SH-SY5Y (cell line): Measurements from ENCODE around the gene SUV39H2.

Experiments
- GATA2 ChIP-seq: IDR thresholded peaks from 2 replicates; pipeline ENCODE4 v1.6.1; 2011; ENCODE audit warnings: mild to moderate bottlenecking, low read depth, low read length
- GATA3 ChIP-seq: IDR thresholded peaks from 2 replicates; pipeline ENCODE4 v1.6.1; 2011; ENCODE audit warnings: low read depth, mild to moderate bottlenecking, low read length, moderate library complexity

DNA sequence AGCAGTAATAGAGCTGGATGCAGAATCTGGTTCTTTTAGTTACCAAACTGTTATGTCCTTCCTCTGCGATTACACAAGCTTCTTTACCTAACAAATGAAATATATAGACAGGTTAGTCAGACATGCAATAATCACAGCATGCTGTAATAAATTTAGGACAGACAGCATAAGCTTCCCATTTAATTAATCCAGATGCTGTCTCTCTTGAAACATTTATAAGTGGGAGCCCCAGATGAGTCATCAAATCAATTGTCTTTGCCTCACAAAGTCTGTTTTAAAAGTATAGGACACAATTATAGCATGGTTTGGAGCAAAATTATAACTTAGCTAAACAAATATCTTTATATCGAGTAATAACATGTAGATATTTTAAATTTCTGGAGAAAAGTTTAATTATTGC lies 42.5 kb upstream of the SUV39H2 start:
- TF ChIP-seq GATA2 (no peak), GATA3 (no peak)
